Endothelial cell of umbilical vein (primary cell): Measurements from ENCODE around the gene KCP. TPM values are rescaled to one million over a fixed set of nuclear protein-coding genes. Genes with fewer than 3 reads are reported as not detected.

Experiments
- BruUV-seq: library from RNA; stranded (reverse); fragments of 400-500 nt; replicated peaks from 2 replicates; lab custom pipeline; 2021; lab: Mats Ljungman, UMichigan
- CTCF ChIA-PET: fragments of 300-600, 350-600 bp; sonication (Branson Sonifier 250); formaldehyde crosslinking; loops from one replicate; lab custom pipeline; 2021; ENCODE audit warnings: antibody characterized with exemption, inconsistent platforms; lab: Charles Lee
- POLR2A ChIA-PET: fragments of 300-600, 350-600 bp; sonication (Branson Sonifier 250); formaldehyde crosslinking; loops from one replicate; lab custom pipeline; 2021; ENCODE audit warnings: antibody characterized with exemption, inconsistent platforms; lab: Charles Lee
- DNase-seq: peaks from one replicate; pipeline ENCODE4 v3.0.0-alpha.2; 2011; ENCODE audit warnings: low read depth, low spot score
- FAIRE-seq: peaks from 2 replicates; lab custom pipeline; 2011; peaks lifted over from hg19 to GRCh38; lab: Jason Lieb, UNC
- H2AFZ ChIP-seq: 2 replicates; pipeline ENCODE4 v1.6.0; 2012; ENCODE audit warnings: low read depth, low read length, control low read depth, inconsistent platforms
- H3K27ac ChIP-seq: 2 replicates; pipeline ENCODE4 v1.5.1; 2011; ENCODE audit warnings: low read depth, mild to moderate bottlenecking, control low read depth, low read length, moderate library complexity; ENCODE audit not compliant: insufficient read depth
- H3K27me3 ChIP-seq, 2 experiments: 2 replicates each; pipeline versions ENCODE4 v1.6.0 to v1.6.1; 2011; ENCODE audit warnings: low read length in 2 of 2, mixed read lengths in 1 of 2; ENCODE audit not compliant: control insufficient read depth in 2 of 2, insufficient read depth in 2 of 2
- H3K36me3 ChIP-seq, 2 experiments: 2 replicates in 1 of 2; 3 replicates in 1 of 2; pipeline ENCODE4 v1.5.1; 2011; ENCODE audit warnings: low read length in 2 of 2, mild to moderate bottlenecking in 1 of 2, moderate library complexity in 1 of 2; ENCODE audit not compliant: control insufficient read depth in 2 of 2, insufficient read depth in 2 of 2; ENCODE audit errors: extremely low read depth in 1 of 2
- H3K4me1 ChIP-seq: 3 replicates; pipeline ENCODE4 v1.5.1; 2011; ENCODE audit warnings: mild to moderate bottlenecking, low read length; ENCODE audit not compliant: control insufficient read depth, insufficient read depth; ENCODE audit errors: extremely low read depth
- H3K4me2 ChIP-seq: 2 replicates; pipeline ENCODE4 v1.6.1; 2011; ENCODE audit warnings: low read length, control low read depth, mixed read lengths; ENCODE audit not compliant: insufficient read depth
- H3K4me3 ChIP-seq, 3 experiments: fragments of 200-600 bp in 1 of 3; sonication (generic), shearing (Covaris generic) in 1 of 3; replicated peaks in 1 of 3; 2 replicates each; pipeline ENCODE4 v1.5.1; 2011 to 2016; ENCODE audit warnings: control low read depth in 3 of 3, low read length in 3 of 3, mild to moderate bottlenecking in 2 of 3, inconsistent platforms in 1 of 3, low read depth in 1 of 3, moderate library complexity in 1 of 3; ENCODE audit not compliant: insufficient read depth in 1 of 3
- H3K79me2 ChIP-seq: 2 replicates; pipeline ENCODE4 v1.6.0; 2012; ENCODE audit warnings: low read length, inconsistent platforms; ENCODE audit not compliant: control insufficient read depth, insufficient read depth
- H3K9ac ChIP-seq: replicated peaks from 2 replicates; pipeline ENCODE3; 2011; ENCODE audit warnings: low read length, control low read depth; ENCODE audit not compliant: insufficient read depth; ENCODE audit errors: extremely low read depth
- H3K9me1 ChIP-seq: replicated peaks from 3 replicates; pipeline ENCODE4 v1.6.0; 2011; ENCODE audit warnings: mild to moderate bottlenecking, low read length; ENCODE audit not compliant: control insufficient read depth, insufficient read depth; ENCODE audit errors: extremely low read depth
- H3K9me3 ChIP-seq: replicated peaks from 2 replicates; pipeline ENCODE4 v1.5.1; 2012; ENCODE audit warnings: low read length, inconsistent platforms; ENCODE audit not compliant: control insufficient read depth, insufficient read depth
- H4K20me1 ChIP-seq: replicated peaks from 2 replicates; pipeline ENCODE3; 2011; ENCODE audit warnings: mild to moderate bottlenecking, low read length; ENCODE audit not compliant: control insufficient read depth, insufficient read depth; ENCODE audit errors: extremely low read depth
- EZH2 ChIP-seq: IDR thresholded peaks from 2 replicates; pipeline ENCODE4 v1.6.1; 2012; ENCODE audit warnings: borderline replicate concordance, low read depth, mild to moderate bottlenecking, moderate library complexity, low read length, inconsistent platforms; ENCODE audit not compliant: severe bottlenecking
- FOS ChIP-seq: IDR thresholded peaks from 2 replicates; pipeline ENCODE4 v1.6.1; 2011; ENCODE audit warnings: mild to moderate bottlenecking, low read length, moderate library complexity, borderline replicate concordance; ENCODE audit not compliant: insufficient read depth
- GATA2 ChIP-seq: IDR thresholded peaks from 2 replicates; pipeline ENCODE4 v1.7.0; 2011; ENCODE audit warnings: low read depth, mild to moderate bottlenecking, moderate library complexity, mixed read lengths, low read length; ENCODE audit not compliant: insufficient read length, insufficient read depth
- JUN ChIP-seq: IDR thresholded peaks from 2 replicates; pipeline ENCODE4 v1.6.1; 2011; ENCODE audit warnings: borderline replicate concordance, low read depth; ENCODE audit not compliant: insufficient read length, insufficient read depth
- MYC ChIP-seq: IDR thresholded peaks from one replicate; pipeline ENCODE4 v1.6.1; 2011; ENCODE audit warnings: mild to moderate bottlenecking, low read depth, low read length
- POLR2A ChIP-seq: IDR thresholded peaks from 2 replicates; pipeline ENCODE4 v1.6.1; 2012; ENCODE audit warnings: low read depth, mild to moderate bottlenecking, control low read depth, low read length
- POLR2AphosphoS5 ChIP-seq: IDR thresholded peaks from 2 replicates; pipeline ENCODE4 v1.6.1; 2012; ENCODE audit warnings: low read depth, mild to moderate bottlenecking, control low read depth, low read length, moderate library complexity; ENCODE audit not compliant: insufficient read depth
- dilution Hi-C: fragments of 300-500 bp; cut with MboI; formaldehyde crosslinking; loops from one replicate; pipeline ENCODE4 v1.15.0; 2019; ENCODE audit warnings: low sequenced_read_pairs; ENCODE audit not compliant: extremely low pct_ligation_motif_present
- intact Hi-C: fragments of 100-400 bp; cut with micrococcal nuclease; formaldehyde crosslinking; loops from one replicate; pipeline ENCODE4 v1.10.0; 2022
- polyA plus RNA-seq, 4 experiments: library from polyadenylated mRNA; depleted of rRNA in 3 of 4; stranded (reverse) in 3 of 4; unstranded in 1 of 4; fragments of >200 nt; gene quantifications; 2 replicates each; pipeline versions ENCODE4 v1.2.1 to v1.2.3, GENCODE V29; 2011 to 2012; ENCODE audit warnings: missing spikeins in 1 of 4
- total RNA-seq: library from RNA; stranded (reverse); gene quantifications from 2 replicates; pipeline ENCODE4 v1.2.3, GENCODE V29; 2021
- TF ChIP-seq, protein P1 (sequence below): IDR thresholded peaks from 2 replicates; pipeline ENCODE4 v1.6.1; 2011; ENCODE audit not compliant: insufficient read depth, insufficient read length
- TF ChIP-seq, protein P2 (sequence below), 2 donors: IDR thresholded peaks; 1 replicate in 1 of 2; 2 replicates in 1 of 2; pipeline ENCODE4 v1.5.1; 2011; ENCODE audit warnings: low read length in 2 of 2, mild to moderate bottlenecking in 2 of 2, moderate library complexity in 2 of 2, control low read depth in 1 of 2, inconsistent platforms in 1 of 2, low read depth in 1 of 2; ENCODE audit not compliant: insufficient read depth in 1 of 2; ENCODE audit errors: extremely low read depth in 1 of 2

KCP gene
- total and polyA plus RNA-seq, 2 donors (not counting 3 experiments of a cell fraction or from before 2014, with no cell fraction given): not detected

DNA sequence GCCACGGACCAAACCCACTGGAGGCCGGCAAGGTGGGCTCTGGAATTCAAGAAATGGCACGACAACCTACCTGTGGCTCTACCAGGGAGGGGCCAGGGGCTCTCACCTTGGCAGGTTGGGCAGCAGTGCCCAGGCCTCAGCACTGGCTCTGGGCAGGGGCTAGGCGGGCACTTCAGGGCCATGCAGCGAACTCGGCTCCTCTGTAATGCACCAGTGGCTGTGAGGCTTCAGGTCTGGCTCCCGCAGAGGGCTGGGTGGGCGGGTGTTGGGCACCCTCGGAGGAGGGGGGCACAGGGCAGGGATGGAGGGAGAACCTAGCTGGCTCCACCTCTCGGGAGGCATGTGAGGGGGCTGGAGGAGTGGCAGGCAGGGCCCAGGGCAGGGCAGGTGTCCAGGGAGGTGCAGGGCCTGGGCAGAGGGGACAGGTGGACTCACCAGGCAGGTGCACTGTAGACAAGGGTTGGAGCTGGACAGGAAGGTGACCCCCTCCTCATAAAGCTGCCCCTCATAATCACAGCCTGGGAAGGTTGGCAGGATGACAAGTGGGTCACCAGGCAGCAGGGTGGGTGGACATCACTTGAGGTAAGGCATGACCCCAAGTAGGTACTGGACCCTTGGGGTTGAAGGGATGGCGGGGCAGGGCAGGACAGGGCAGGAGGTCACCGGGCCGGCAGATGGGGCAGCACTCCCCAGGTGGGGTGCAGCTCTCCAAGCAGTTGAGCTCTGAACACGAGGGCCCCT, 6.7 kb downstream of the KCP start:
- no peak overlapping the region for H3K4me3 ChIP-seq
- H3K79me2 ChIP-seq: no peaks in the 10 kb centered on the region
- intact Hi-C loops: loop anchor here (1.0 to 2.0 kb wide), 3 partner anchors 44 to 307 kb away; no protein-coding TSS in a partner anchor
- ChIA-PET POLR2A (no interaction called here), CTCF (interaction anchor here (1.0 to 2.6 kb wide), 5 partner anchors 44 to 306 kb away, joined by 3 to 47 read pairs (median 5); no protein-coding TSS in a partner anchor)
- dilution Hi-C loops: no loop called here
- no peak overlapping the region for H3K9ac ChIP-seq
- TF ChIP-seq GATA2: no peak
- no peak for TF ChIP-seq EZH2
- TF ChIP-seq MYC: no peak
- no peak for TF ChIP-seq POLR2AphosphoS5
- TF ChIP-seq JUN: no peak
- TF ChIP-seq POLR2A: no peak
- TF ChIP-seq FOS: no peak
- TF ChIP-seq, protein P1, sequence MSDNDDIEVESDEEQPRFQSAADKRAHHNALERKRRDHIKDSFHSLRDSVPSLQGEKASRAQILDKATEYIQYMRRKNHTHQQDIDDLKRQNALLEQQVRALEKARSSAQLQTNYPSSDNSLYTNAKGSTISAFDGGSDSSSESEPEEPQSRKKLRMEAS: no peak
- TF ChIP-seq, protein P2, sequence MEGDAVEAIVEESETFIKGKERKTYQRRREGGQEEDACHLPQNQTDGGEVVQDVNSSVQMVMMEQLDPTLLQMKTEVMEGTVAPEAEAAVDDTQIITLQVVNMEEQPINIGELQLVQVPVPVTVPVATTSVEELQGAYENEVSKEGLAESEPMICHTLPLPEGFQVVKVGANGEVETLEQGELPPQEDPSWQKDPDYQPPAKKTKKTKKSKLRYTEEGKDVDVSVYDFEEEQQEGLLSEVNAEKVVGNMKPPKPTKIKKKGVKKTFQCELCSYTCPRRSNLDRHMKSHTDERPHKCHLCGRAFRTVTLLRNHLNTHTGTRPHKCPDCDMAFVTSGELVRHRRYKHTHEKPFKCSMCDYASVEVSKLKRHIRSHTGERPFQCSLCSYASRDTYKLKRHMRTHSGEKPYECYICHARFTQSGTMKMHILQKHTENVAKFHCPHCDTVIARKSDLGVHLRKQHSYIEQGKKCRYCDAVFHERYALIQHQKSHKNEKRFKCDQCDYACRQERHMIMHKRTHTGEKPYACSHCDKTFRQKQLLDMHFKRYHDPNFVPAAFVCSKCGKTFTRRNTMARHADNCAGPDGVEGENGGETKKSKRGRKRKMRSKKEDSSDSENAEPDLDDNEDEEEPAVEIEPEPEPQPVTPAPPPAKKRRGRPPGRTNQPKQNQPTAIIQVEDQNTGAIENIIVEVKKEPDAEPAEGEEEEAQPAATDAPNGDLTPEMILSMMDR (IDR thresholded peaks at IDR 0.05; ENCODE audit: extremely low read depth in 1 of 2, insufficient read depth in 1 of 2, low read depth in 1 of 2, low read length in 2 of 2): no peak
- BruUV-seq: no TSS peak
- no peak for FAIRE-seq
- H3K36me3 ChIP-seq: no peaks in the 10 kb centered on the region
- DNase-seq: no peak
- H3K4me1 ChIP-seq: no peaks in the 10 kb centered on the region
- H2AFZ ChIP-seq: no peak overlapping the region
- no peaks in the 10 kb centered on the region for H4K20me1 ChIP-seq
- H3K4me2 ChIP-seq: no peak overlapping the region
- H3K9me3 ChIP-seq: no peaks in the 10 kb centered on the region
- H3K27ac ChIP-seq: no peak overlapping the region
- no peaks in the 10 kb centered on the region for H3K9me1 ChIP-seq
- peaks cover 6 to 9% of the 10 kb centered on the region in 2 experiments for H3K27me3 ChIP-seq
